IPS-18a (cell line): ENCODE data around the gene RACGAP1.

Source experiments
- H3K27ac ChIP-seq: one replicate; pipeline ENCODE4 v1.5.1; 2013; ENCODE audit warnings: low read length
- H3K27me3 ChIP-seq: one replicate; pipeline ENCODE4 v1.6.1; 2013; ENCODE audit warnings: mild to moderate bottlenecking, low read length; ENCODE audit not compliant: control insufficient read depth, insufficient read depth
- H3K36me3 ChIP-seq: one replicate; pipeline ENCODE4 v1.6.1; 2013; ENCODE audit warnings: low read depth, low read length; ENCODE audit not compliant: control insufficient read depth
- H3K4me1 ChIP-seq: one replicate; pipeline ENCODE4 v1.6.1; 2013; ENCODE audit warnings: low read depth, low read length; ENCODE audit not compliant: control insufficient read depth
- H3K4me3 ChIP-seq: one replicate; pipeline ENCODE4 v1.5.1; 2013; ENCODE audit warnings: low read length
- H3K9ac ChIP-seq: one replicate; pipeline ENCODE4 v1.6.1; 2013; ENCODE audit warnings: mild to moderate bottlenecking, low read length, moderate library complexity
- H3K9me3 ChIP-seq: one replicate; pipeline ENCODE4 v1.6.1; 2013; ENCODE audit warnings: low read depth, low read length; ENCODE audit not compliant: control insufficient read depth

RACGAP1 gene

GRCh38 chr12:49971141-49971540 lies 54.2 kb downstream of the RACGAP1 start:
- H3K27ac ChIP-seq: no peak overlapping the region
- H3K9ac ChIP-seq: no peak overlapping the region
- peaks cover 17% of the 10 kb centered on the region for H3K27me3 ChIP-seq
- no peaks in the 10 kb centered on the region for H3K4me1 ChIP-seq
- H3K4me3 ChIP-seq: no peak overlapping the region
- no peaks in the 10 kb centered on the region for H3K9me3 ChIP-seq
- no peaks in the 10 kb centered on the region for H3K36me3 ChIP-seq

GRCh38 chr12:49970658-49971057 lies 54.6 kb downstream of the RACGAP1 start:
- Histone ChIP-seq H3K27me3 (peaks cover 18% of the 10 kb centered on the region), H3K9ac (no peak overlapping the region), H3K4me1 (no peaks in the 10 kb centered on the region), H3K27ac (no peak overlapping the region), H3K36me3 (no peaks in the 10 kb centered on the region), H3K4me3 (no peak overlapping the region), H3K9me3 (no peaks in the 10 kb centered on the region)

GRCh38 chr12:49969651-49970429 lies 55.5 kb downstream of the RACGAP1 start:
- Histone ChIP-seq H3K9me3 (no peaks in the 10 kb centered on the region), H3K4me1 (no peaks in the 10 kb centered on the region), H3K27me3 (peaks cover 18% of the 10 kb centered on the region), H3K27ac (no peak overlapping the region), H3K4me3 (no peak overlapping the region), H3K9ac (no peak overlapping the region), H3K36me3 (no peaks in the 10 kb centered on the region)

- Histone ChIP-seq H3K9me3 (no peaks in the 10 kb centered on the region), H3K36me3 (no peaks in the 10 kb centered on the region), H3K27ac (no peak overlapping the region), H3K4me3 (no peak overlapping the region), H3K9ac (no peak overlapping the region), H3K4me1 (no peaks in the 10 kb centered on the region), H3K27me3 (peaks cover 24% of the 10 kb centered on the region)
These were observed 56.3 kb downstream of the RACGAP1 start for GRCh38 chr12:49969027-49969426.

- Histone ChIP-seq H3K27me3 (peaks cover 25% of the 10 kb centered on the region), H3K36me3 (no peaks in the 10 kb centered on the region), H3K4me1 (no peaks in the 10 kb centered on the region), H3K27ac (no peak overlapping the region), H3K4me3 (no peak overlapping the region), H3K9me3 (no peaks in the 10 kb centered on the region), H3K9ac (no peak overlapping the region)
These were observed 56.8 kb downstream of the RACGAP1 start for GRCh38 chr12:49968471-49968870.

- Histone ChIP-seq H3K27me3 (peaks cover 30% of the 10 kb centered on the region), H3K36me3 (no peaks in the 10 kb centered on the region), H3K4me3 (peak overlapping the region; percentile 52), H3K9ac (no peak overlapping the region), H3K9me3 (no peaks in the 10 kb centered on the region), H3K4me1 (no peaks in the 10 kb centered on the region), H3K27ac (no peak overlapping the region)
These were observed 57.5 kb downstream of the RACGAP1 start for GRCh38 chr12:49967777-49968250.

- Histone ChIP-seq H3K9ac (no peak overlapping the region), H3K27ac (no peak overlapping the region), H3K4me1 (no peaks in the 10 kb centered on the region), H3K36me3 (no peaks in the 10 kb centered on the region), H3K9me3 (no peaks in the 10 kb centered on the region), H3K27me3 (peaks cover 36% of the 10 kb centered on the region), H3K4me3 (peak overlapping the region; percentile 52)
These were observed 58.1 kb downstream of the RACGAP1 start for GRCh38 chr12:49967042-49967776.

GRCh38 chr12:49966511-49967041 lies 58.7 kb downstream of the RACGAP1 start:
- Histone ChIP-seq H3K9me3 (no peaks in the 10 kb centered on the region), H3K9ac (no peak overlapping the region), H3K27me3 (peaks cover 40% of the 10 kb centered on the region), H3K4me1 (no peaks in the 10 kb centered on the region), H3K4me3 (no peak overlapping the region), H3K27ac (no peak overlapping the region), H3K36me3 (no peaks in the 10 kb centered on the region)

- peaks cover 46% of the 10 kb centered on the region for H3K27me3 ChIP-seq
- no peak overlapping the region for H3K4me3 ChIP-seq
- no peak overlapping the region for H3K27ac ChIP-seq
- no peaks in the 10 kb centered on the region for H3K4me1 ChIP-seq
- H3K9me3 ChIP-seq: no peaks in the 10 kb centered on the region
- H3K36me3 ChIP-seq: no peaks in the 10 kb centered on the region
- H3K9ac ChIP-seq: no peak overlapping the region
These were observed 59.5 kb downstream of the RACGAP1 start for GRCh38 chr12:49965836-49966235.

- Histone ChIP-seq H3K27ac (no peak overlapping the region), H3K9me3 (no peaks in the 10 kb centered on the region), H3K4me3 (no peak overlapping the region), H3K9ac (no peak overlapping the region), H3K27me3 (peaks cover 54% of the 10 kb centered on the region), H3K36me3 (no peaks in the 10 kb centered on the region), H3K4me1 (peaks cover 6% of the 10 kb centered on the region)
These were observed 60.3 kb downstream of the RACGAP1 start for GRCh38 chr12:49964849-49965624.
